Retinal pigment epithelial cell (primary cell): Measurements from ENCODE around the gene PDIA5.

Source experiments
- DNase-seq: peaks from one replicate; pipeline ENCODE4 v3.0.0-alpha.2; 2010; ENCODE audit warnings: low read depth
- H3K4me3 ChIP-seq: 2 replicates; pipeline ENCODE4 v1.5.1; 2011; ENCODE audit warnings: mild to moderate bottlenecking, low read length, control low read depth, moderate library complexity
- TF ChIP-seq, protein P1 (sequence below): conservative IDR thresholded peaks from 2 replicates; pipeline ENCODE4 v1.5.1; 2011; ENCODE audit warnings: low read depth, low read length, control low read depth, inconsistent platforms

Gene PDIA5

DNA sequence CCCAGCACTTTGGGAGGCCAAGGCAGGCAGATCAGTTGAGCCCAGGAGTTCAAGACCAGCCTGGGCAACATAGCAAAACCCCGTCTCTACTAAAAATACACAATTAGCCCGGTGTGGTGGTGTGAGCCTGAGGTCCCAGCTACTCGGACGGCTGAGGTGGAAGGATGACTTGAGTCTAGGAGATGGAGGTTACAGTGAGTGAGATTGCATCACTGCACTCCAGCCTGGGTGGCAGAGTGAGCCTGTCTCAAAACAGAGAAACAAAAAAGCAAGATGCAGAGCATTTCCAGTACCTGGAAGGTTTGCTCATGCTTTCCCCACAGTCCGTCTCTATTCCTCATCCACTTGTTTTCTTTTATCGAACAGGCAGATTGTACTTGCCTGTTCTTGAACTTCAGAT is 3.8 kb upstream of the PDIA5 start:
- H3K4me3 ChIP-seq: no peak overlapping the region
- no peak for DNase-seq
- TF ChIP-seq, protein P1, sequence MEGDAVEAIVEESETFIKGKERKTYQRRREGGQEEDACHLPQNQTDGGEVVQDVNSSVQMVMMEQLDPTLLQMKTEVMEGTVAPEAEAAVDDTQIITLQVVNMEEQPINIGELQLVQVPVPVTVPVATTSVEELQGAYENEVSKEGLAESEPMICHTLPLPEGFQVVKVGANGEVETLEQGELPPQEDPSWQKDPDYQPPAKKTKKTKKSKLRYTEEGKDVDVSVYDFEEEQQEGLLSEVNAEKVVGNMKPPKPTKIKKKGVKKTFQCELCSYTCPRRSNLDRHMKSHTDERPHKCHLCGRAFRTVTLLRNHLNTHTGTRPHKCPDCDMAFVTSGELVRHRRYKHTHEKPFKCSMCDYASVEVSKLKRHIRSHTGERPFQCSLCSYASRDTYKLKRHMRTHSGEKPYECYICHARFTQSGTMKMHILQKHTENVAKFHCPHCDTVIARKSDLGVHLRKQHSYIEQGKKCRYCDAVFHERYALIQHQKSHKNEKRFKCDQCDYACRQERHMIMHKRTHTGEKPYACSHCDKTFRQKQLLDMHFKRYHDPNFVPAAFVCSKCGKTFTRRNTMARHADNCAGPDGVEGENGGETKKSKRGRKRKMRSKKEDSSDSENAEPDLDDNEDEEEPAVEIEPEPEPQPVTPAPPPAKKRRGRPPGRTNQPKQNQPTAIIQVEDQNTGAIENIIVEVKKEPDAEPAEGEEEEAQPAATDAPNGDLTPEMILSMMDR: no peak

DNA sequence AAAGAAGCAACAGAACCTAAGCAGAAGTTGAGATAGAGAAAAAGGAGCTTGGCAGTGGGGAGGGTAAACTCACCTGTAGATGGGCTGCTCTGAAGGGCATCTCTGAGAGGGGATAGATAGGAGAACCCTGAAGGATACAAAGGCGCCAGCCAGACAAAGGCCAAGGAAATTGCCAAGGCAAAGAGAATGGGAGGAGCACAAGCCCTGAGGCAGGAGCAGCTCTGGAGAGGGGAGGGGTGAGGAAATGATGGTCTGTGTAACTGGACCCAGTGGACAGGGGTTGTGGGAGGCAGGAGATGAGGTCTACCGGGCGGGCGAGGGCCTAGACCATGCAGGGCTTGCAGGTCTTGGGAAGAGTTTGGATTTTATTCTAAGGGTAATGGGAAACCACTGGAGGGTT is 2.3 kb upstream of the PDIA5 start:
- no peak for DNase-seq
- TF ChIP-seq, protein P1: no peak
- no peak overlapping the region for H3K4me3 ChIP-seq

DNA sequence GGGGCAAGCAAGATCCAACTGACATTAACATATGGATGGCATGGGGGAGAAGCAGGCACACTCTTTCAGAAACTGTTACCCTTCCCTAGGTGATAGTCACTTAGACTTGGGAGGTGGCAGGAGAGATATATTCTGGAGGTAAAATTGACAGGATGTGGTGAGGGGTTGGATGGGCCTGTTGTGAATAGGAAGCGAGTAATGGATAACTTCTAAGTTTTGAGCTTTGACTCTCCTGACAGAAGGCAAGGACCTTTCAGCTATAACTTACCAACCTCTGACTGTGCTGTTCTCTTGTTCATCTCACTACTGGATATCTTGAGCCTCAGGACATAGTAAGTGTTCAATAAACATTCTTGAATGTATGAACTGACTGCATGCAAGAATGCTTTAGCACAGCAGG is 1.9 kb upstream of the PDIA5 start:
- TF ChIP-seq, protein P1: no peak
- no peak for DNase-seq
- H3K4me3 ChIP-seq: no peak overlapping the region

DNA sequence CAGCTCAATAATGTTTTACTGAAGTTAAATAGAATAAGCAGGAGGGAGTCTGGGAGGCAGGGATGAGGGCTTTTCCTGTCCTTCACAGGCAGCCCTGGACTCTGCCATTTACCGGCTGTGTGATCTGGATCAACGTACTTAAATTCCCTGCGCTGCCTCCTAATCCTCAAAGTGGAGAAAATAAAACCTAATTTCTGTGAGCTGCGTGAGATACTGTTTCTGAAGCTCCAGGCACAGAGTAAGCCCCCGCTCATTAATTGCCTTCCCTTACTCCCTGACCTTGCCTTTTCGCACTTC is 278 bp upstream of the PDIA5 start:
- no peak for DNase-seq
- H3K4me3 ChIP-seq: peak overlapping the region; percentile 82
- TF ChIP-seq, protein P1: no peak

DNA sequence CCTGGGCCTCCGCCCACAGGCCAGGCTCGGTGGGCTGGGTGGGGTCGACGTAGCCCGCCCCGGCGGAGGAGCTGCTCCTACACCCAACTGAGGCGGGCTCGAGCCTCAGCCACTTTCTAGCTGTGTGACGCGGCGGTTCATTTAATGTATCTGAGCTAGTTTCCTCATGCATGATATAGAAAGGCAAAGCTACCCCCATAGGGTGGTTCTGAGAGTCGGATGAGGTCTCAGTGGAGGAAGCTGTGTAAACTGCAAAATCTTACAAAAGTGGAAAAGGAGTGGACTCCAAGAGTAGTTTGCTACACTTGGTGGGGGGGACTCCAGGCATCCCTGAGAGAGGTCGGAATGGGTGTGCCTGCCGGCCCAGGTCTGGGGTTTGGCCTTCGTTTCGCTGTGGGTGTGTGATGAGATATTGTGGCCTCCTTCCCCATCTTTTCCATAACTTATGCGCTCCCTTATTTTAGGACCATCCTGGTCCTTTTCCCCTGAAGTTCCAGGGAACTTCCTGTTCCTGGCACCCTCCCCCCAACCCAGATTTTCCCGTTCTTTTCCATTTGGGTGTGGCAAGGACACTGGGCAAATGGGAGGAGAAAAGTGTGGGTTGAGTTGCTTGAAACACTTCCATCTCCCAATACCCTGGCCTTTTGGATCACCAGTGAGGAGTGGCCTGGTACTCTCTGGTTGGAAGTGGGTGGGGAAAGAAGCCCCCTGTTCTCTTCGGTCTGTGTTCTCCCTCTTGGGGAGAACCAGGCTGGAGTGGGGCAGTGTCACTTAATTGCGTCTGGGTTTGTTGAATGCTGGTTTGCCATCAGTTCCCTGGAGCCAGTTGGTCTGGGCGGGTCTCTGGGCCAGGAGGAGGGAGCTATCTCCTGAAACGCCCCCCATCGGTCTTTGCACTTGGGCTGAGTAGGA is 1.1 kb downstream of the PDIA5 start:
- TF ChIP-seq, protein P1: no peak
- peak overlapping the region; percentile 82 for H3K4me3 ChIP-seq
- DNase-seq: no peak

DNA sequence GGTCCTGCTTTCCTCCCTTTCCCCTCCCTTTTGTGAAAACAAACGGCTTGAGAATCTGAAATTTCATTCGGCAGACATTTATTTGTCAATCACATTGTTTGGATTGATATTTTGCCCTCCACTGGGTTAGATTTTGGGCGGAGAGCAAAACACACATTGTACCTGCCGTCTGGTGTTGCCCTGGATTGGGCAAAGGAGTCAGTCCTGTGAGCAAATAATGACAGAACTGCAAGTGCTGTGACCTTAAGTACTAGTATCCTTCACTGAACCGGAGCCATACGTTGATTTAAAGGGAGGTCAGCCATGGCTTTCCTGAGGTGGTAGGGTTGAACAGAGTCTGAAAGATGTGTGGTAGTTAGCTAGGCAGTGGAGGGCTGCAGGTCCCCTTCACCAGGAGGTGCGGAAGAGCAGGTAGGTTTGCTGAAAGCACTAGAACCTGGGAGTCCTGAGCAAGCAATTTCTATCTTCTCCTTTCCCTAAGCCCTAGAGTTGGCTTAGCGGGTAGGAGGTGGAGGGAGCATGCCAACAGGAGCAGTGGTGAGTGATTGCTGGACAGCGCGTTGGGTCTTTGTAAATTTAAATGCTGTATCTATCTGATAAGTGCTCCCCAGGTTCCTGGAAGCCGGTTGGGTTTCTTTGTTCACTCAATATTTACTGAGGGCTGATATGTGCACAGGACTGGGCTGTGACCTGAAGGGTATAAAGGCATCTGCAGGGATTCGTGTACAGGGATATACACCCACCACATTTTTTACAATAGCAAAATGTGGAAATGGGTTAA is 2.0 kb downstream of the PDIA5 start:
- DNase-seq: no peak
- TF ChIP-seq, protein P1: no peak
- H3K4me3 ChIP-seq: no peak overlapping the region
